ENCODE results near the gene WIPF1. TPM values are rescaled to one million over a fixed set of nuclear protein-coding genes. Genes with fewer than 3 reads are reported as not detected.

Gene WIPF1
- total and polyA plus RNA-seq, 7 experiments from 2014 or later: 92.3 to 514 (median 329) TPM

- Histone ChIP-seq H3K4me1 (ENCODE audit: control insufficient read depth in 2 of 2, insufficient read depth in 2 of 2, low read length in 2 of 2) (peaks cover 29 to 31% of the 10 kb centered on the region in 2 donors), H3K9me3 (ENCODE audit: control insufficient read depth in 2 of 3, low read length in 3 of 3) (no peaks in the 10 kb centered on the region), H3K4me3 (ENCODE audit: low read length) (no peak overlapping the region), H3K27me3 (ENCODE audit: control insufficient read depth in 2 of 2, insufficient read depth in 2 of 2, low read length in 2 of 2) (no peaks in the 10 kb centered on the region), H3K27ac (ENCODE audit: low read depth, low read length) (peak overlapping the region; percentile 82), H3K36me3 (ENCODE audit: control insufficient read depth in 2 of 3, insufficient read depth in 3 of 3, low read length in 3 of 3) (peaks cover 0 to 1% (median 0%) of the 10 kb centered on the region in 3 experiments)
- Mint-ChIP-seq H3K36me3 (peaks cover 14 to 45% (median 20%) of the 10 kb centered on the region in 5 donors), H3K9me3 (peaks cover 0 to 6% (median 0%) of the 10 kb centered on the region in 11 donors), H3K4me3 (peak overlapping the region in 8 of 10 donors; percentile 1 to 100 (median 92)), H3K27ac (peak overlapping the region; percentile 94 to 99 (median 96)), H3K27me3 (no peaks in the 10 kb centered on the region), H3K4me1 (peaks cover 32 to 72% (median 64%) of the 10 kb centered on the region in 7 donors)
- ChIA-PET CTCF (interaction anchor here (0.6 to 2.9 kb wide), 4 partner anchors 21 to 53 kb away, joined by 3 to 8 read pairs (median 4); partner anchors contain the start of gene WIPF1), POLR2A (interaction anchor here (0.6 to 5.3 kb wide), 8 partner anchors 13 to 114 kb away, joined by 3 to 66 read pairs (median 6); partner anchors contain the start of gene WIPF1)
- intact Hi-C loops (cut with micrococcal nuclease): loop anchor here in 1 of 2 donors (2.0 kb wide), 1 partner anchor 15 kb away; no protein-coding TSS in a partner anchor
- ATAC-seq (no peak), DNase-seq (no peak)
Measured at GRCh38 chr2:174635776-174636404, 38.3 kb upstream of the WIPF1 start.

- ChIA-PET POLR2A (interaction anchor here (0.8 to 5.3 kb wide), 14 partner anchors 9 to 148 kb away, joined by 3 to 66 read pairs (median 4); partner anchors contain the start of genes GPR155 and WIPF1), CTCF (interaction anchor here (0.6 to 2.9 kb wide), 9 partner anchors 12 to 54 kb away, joined by 3 to 8 read pairs (median 5); partner anchors contain the start of gene WIPF1)
- peaks cover 0 to 6% (median 0%) of the 10 kb centered on the region in 11 donors for H3K9me3 Mint-ChIP-seq
- Histone ChIP-seq H3K4me3 (ENCODE audit: low read length) (peak overlapping the region; percentile 78), H3K27me3 (ENCODE audit: control insufficient read depth in 2 of 2, insufficient read depth in 2 of 2, low read length in 2 of 2) (no peaks in the 10 kb centered on the region), H3K36me3 (ENCODE audit: control insufficient read depth in 2 of 3, insufficient read depth in 3 of 3, low read length in 3 of 3) (peaks cover 0 to 8% (median 0%) of the 10 kb centered on the region in 3 experiments), H3K27ac (ENCODE audit: low read depth, low read length) (peak overlapping the region; percentile 82), H3K4me1 (ENCODE audit: control insufficient read depth in 2 of 2, insufficient read depth in 2 of 2, low read length in 2 of 2) (peaks cover 37 to 39% of the 10 kb centered on the region in 2 donors), H3K9me3 (ENCODE audit: control insufficient read depth in 2 of 3, low read length in 3 of 3) (no peaks in the 10 kb centered on the region)
- H3K27me3 Mint-ChIP-seq: no peaks in the 10 kb centered on the region
- peaks cover 38 to 77% (median 67%) of the 10 kb centered on the region in 7 donors for H3K4me1 Mint-ChIP-seq
- intact Hi-C loops (cut with micrococcal nuclease): loop anchor here in 1 of 2 donors (2.0 kb wide), 1 partner anchor 16 kb away; no protein-coding TSS in a partner anchor
- H3K27ac Mint-ChIP-seq: peak overlapping the region; percentile 94 to 99 (median 96)
- H3K36me3 Mint-ChIP-seq: peaks cover 14 to 48% (median 26%) of the 10 kb centered on the region in 5 donors
- peak overlapping the region; percentile 90 to 100 (median 93) for H3K4me3 Mint-ChIP-seq
- no peak for DNase-seq
- ATAC-seq: no peak
Measured at GRCh38 chr2:174635015-174635593, 37.5 kb upstream of the WIPF1 start.

GRCh38 chr2:174634130-174635014, 36.8 kb upstream of the WIPF1 start:
- ATAC-seq (peak; percentile 83), DNase-seq (peak in 8 of 9 donors; percentile 42 to 66 (median 54))
- H3K4me1 ChIP-seq (ENCODE audit: control insufficient read depth in 2 of 2, insufficient read depth in 2 of 2, low read length in 2 of 2): peaks cover 44% of the 10 kb centered on the region in 2 donors
- POLR2A ChIA-PET: interaction anchor here (0.7 to 5.3 kb wide), 25 partner anchors 9 to 148 kb away, joined by 3 to 66 read pairs (median 4); partner anchors contain the start of genes GPR155 and WIPF1
- peak overlapping the region; percentile 78 for H3K4me3 ChIP-seq (ENCODE audit: low read length)
- peaks cover 14 to 48% (median 31%) of the 10 kb centered on the region in 5 donors for H3K36me3 Mint-ChIP-seq
- H3K4me3 Mint-ChIP-seq: peak overlapping the region; percentile 90 to 100 (median 93)
- H3K9me3 ChIP-seq (ENCODE audit: control insufficient read depth in 2 of 3, low read length in 3 of 3): no peaks in the 10 kb centered on the region
- H3K27me3 ChIP-seq (ENCODE audit: control insufficient read depth in 2 of 2, insufficient read depth in 2 of 2, low read length in 2 of 2): no peaks in the 10 kb centered on the region
- H3K9me3 Mint-ChIP-seq: peaks cover 0 to 6% (median 0%) of the 10 kb centered on the region in 11 donors
- H3K27me3 Mint-ChIP-seq: no peaks in the 10 kb centered on the region
- intact Hi-C loops (cut with micrococcal nuclease): loop anchor here (1.0 to 2.0 kb wide), 12 partner anchors 8 to 141 kb away; partner anchors contain the start of gene WIPF1 (in 1 of the 2)
- CTCF ChIA-PET: interaction anchor here (0.5 to 2.9 kb wide), 12 partner anchors 11 to 100 kb away, joined by 3 to 8 read pairs (median 4); partner anchors contain the start of gene WIPF1
- peak overlapping the region; percentile 82 for H3K27ac ChIP-seq (ENCODE audit: low read depth, low read length)
- peak overlapping the region; percentile 94 to 99 (median 96) for H3K27ac Mint-ChIP-seq
- peaks cover 46 to 77% (median 72%) of the 10 kb centered on the region in 7 donors for H3K4me1 Mint-ChIP-seq
- H3K36me3 ChIP-seq (ENCODE audit: control insufficient read depth in 2 of 3, insufficient read depth in 3 of 3, low read length in 3 of 3): peaks cover 0 to 8% (median 6%) of the 10 kb centered on the region in 3 experiments

- Mint-ChIP-seq H3K9me3 (peaks cover 0 to under 1% (median 0%) of the 10 kb centered on the region in 11 donors), H3K27me3 (no peaks in the 10 kb centered on the region), H3K27ac (peak overlapping the region; percentile 94 to 99 (median 96)), H3K4me1 (peaks cover 46 to 77% (median 72%) of the 10 kb centered on the region in 7 donors), H3K36me3 (peaks cover 10 to 47% (median 36%) of the 10 kb centered on the region in 5 donors), H3K4me3 (peak overlapping the region; percentile 90 to 100 (median 93))
- Histone ChIP-seq H3K4me1 (ENCODE audit: control insufficient read depth in 2 of 2, insufficient read depth in 2 of 2, low read length in 2 of 2) (peaks cover 48 to 52% of the 10 kb centered on the region in 2 donors), H3K4me3 (ENCODE audit: low read length) (peak overlapping the region; percentile 78), H3K27me3 (ENCODE audit: control insufficient read depth in 2 of 2, insufficient read depth in 2 of 2, low read length in 2 of 2) (no peaks in the 10 kb centered on the region), H3K9me3 (ENCODE audit: control insufficient read depth in 2 of 3, low read length in 3 of 3) (no peaks in the 10 kb centered on the region), H3K36me3 (ENCODE audit: control insufficient read depth in 2 of 3, insufficient read depth in 3 of 3, low read length in 3 of 3) (peaks cover 0 to 13% (median 11%) of the 10 kb centered on the region in 3 experiments), H3K27ac (ENCODE audit: low read depth, low read length) (peak overlapping the region; percentile 82)
- ChIA-PET CTCF (interaction anchor here (0.5 to 2.9 kb wide), 11 partner anchors 10 to 54 kb away, joined by 3 to 8 read pairs (median 5); partner anchors contain the start of gene WIPF1), POLR2A (interaction anchor here (0.7 to 5.3 kb wide), 20 partner anchors 10 to 147 kb away, joined by 3 to 66 read pairs (median 4); partner anchors contain the start of genes GPR155 and WIPF1)
- intact Hi-C loops (cut with micrococcal nuclease): loop anchor here in 1 of 2 donors (1.0 to 2.0 kb wide), 2 partner anchors 55 to 535 kb away; partner anchors contain the start of gene ATF2
- no peak for ATAC-seq
- no peak for DNase-seq
Measured at GRCh38 chr2:174633623-174633930, 36.0 kb upstream of the WIPF1 start.

- Histone ChIP-seq H3K4me3 (ENCODE audit: low read length) (peak overlapping the region; percentile 78), H3K36me3 (ENCODE audit: control insufficient read depth in 2 of 3, insufficient read depth in 3 of 3, low read length in 3 of 3) (peaks cover 3 to 18% (median 17%) of the 10 kb centered on the region in 3 experiments), H3K4me1 (ENCODE audit: control insufficient read depth in 2 of 2, insufficient read depth in 2 of 2, low read length in 2 of 2) (peaks cover 54 to 57% of the 10 kb centered on the region in 2 donors), H3K9me3 (ENCODE audit: control insufficient read depth in 2 of 3, low read length in 3 of 3) (no peaks in the 10 kb centered on the region), H3K27ac (ENCODE audit: low read depth, low read length) (peak overlapping the region; percentile 82), H3K27me3 (ENCODE audit: control insufficient read depth in 2 of 2, insufficient read depth in 2 of 2, low read length in 2 of 2) (no peaks in the 10 kb centered on the region)
- intact Hi-C loops (cut with micrococcal nuclease): loop anchor here (1.0 to 2.0 kb wide), 4 partner anchors 7 to 536 kb away; partner anchors contain the start of gene ATF2 (in 1 of the 2)
- Mint-ChIP-seq H3K9me3 (no peaks in the 10 kb centered on the region), H3K4me1 (peaks cover 51 to 81% (median 77%) of the 10 kb centered on the region in 7 donors), H3K27me3 (no peaks in the 10 kb centered on the region), H3K27ac (peak overlapping the region; percentile 94 to 99 (median 96)), H3K4me3 (peak overlapping the region; percentile 90 to 100 (median 93)), H3K36me3 (peaks cover 15 to 50% (median 41%) of the 10 kb centered on the region in 5 donors)
- ChIA-PET CTCF (interaction anchor here (0.6 to 2.0 kb wide), 9 partner anchors 15 to 64 kb away, joined by 3 to 6 read pairs (median 3); no protein-coding TSS in a partner anchor), POLR2A (interaction anchor here (0.7 to 5.3 kb wide), 19 partner anchors 10 to 139 kb away, joined by 3 to 66 read pairs (median 5); partner anchors contain the start of gene WIPF1)
- DNase-seq (peak in 3 of 9 donors; percentile 15 to 24 (median 18)), ATAC-seq (peak; percentile 20)
Measured at GRCh38 chr2:174632841-174633622, 35.4 kb upstream of the WIPF1 start.
